Measurements from ENCODE around the gene AGAP1.

AGAP1 gene

GRCh38 chr2:235697041-235697440 lies 203.2 kb downstream of the AGAP1 start:
- DNase-seq, result no peak

- no peak for DNase-seq
These were observed 204.2 kb downstream of the AGAP1 start for GRCh38 chr2:235698028-235698427.

GRCh38 chr2:235698491-235698890 lies 204.6 kb downstream of the AGAP1 start:
- no peak for DNase-seq

GRCh38 chr2:235699576-235699975 lies 205.7 kb downstream of the AGAP1 start:
- no peak for DNase-seq

GRCh38 chr2:235701206-235701981 lies 207.6 kb downstream of the AGAP1 start:
- DNase-seq, result no peak

GRCh38 chr2:235702186-235702585 lies 208.3 kb downstream of the AGAP1 start:
- no peak for DNase-seq

GRCh38 chr2:235703711-235704295 lies 210.0 kb downstream of the AGAP1 start:
- no peak for DNase-seq

- DNase-seq, result no peak
These were observed 211.5 kb downstream of the AGAP1 start for GRCh38 chr2:235705296-235705695.

- no peak for DNase-seq
These were observed 212.7 kb downstream of the AGAP1 start for GRCh38 chr2:235706506-235706905.

GRCh38 chr2:235707411-235708096 lies 213.7 kb downstream of the AGAP1 start:
- DNase-seq, result no peak

- no peak for DNase-seq
These were observed 215.4 kb downstream of the AGAP1 start for GRCh38 chr2:235709124-235709813.

- DNase-seq, result peak; percentile 6
These were observed 216.4 kb downstream of the AGAP1 start for GRCh38 chr2:235709969-235710879.

GRCh38 chr2:235710933-235711332 lies 217.1 kb downstream of the AGAP1 start:
- no peak for DNase-seq

GRCh38 chr2:235711527-235711926 lies 217.7 kb downstream of the AGAP1 start:
- no peak for DNase-seq

- DNase-seq, result no peak
These were observed 218.3 kb downstream of the AGAP1 start for GRCh38 chr2:235712176-235712575.

GRCh38 chr2:235713189-235713588 lies 219.3 kb downstream of the AGAP1 start:
- DNase-seq, result peak; percentile 34

- DNase-seq, result no peak
These were observed 221.8 kb downstream of the AGAP1 start for GRCh38 chr2:235715601-235716000.

- peak; percentile 87 for DNase-seq
These were observed 223.1 kb downstream of the AGAP1 start for GRCh38 chr2:235716875-235717496.

GRCh38 chr2:235719146-235719942 lies 225.5 kb downstream of the AGAP1 start:
- no peak for DNase-seq

- DNase-seq, result no peak
These were observed 227.8 kb downstream of the AGAP1 start for GRCh38 chr2:235721625-235722024.

GRCh38 chr2:235722869-235723268 lies 229.0 kb downstream of the AGAP1 start:
- DNase-seq, result no peak

Data from DMS79 treated with DMSO at 0.1 percent for 48 hours (cell line).